ENCODE results near the gene LAMA2.

LAMA2 gene

GRCh38 chr6:129233458-129234134, 350.7 kb downstream of the LAMA2 start:
- DNase-seq, result no peak

- no peak for DNase-seq
Measured at GRCh38 chr6:129235167-129236000, 352.4 kb downstream of the LAMA2 start.

- DNase-seq, result no peak
Measured at GRCh38 chr6:129236001-129236517, 353.1 kb downstream of the LAMA2 start.

- DNase-seq, result no peak
Measured at GRCh38 chr6:129238991-129239390, 356.1 kb downstream of the LAMA2 start.

- DNase-seq, result no peak
Measured at GRCh38 chr6:129239825-129240491, 357.0 kb downstream of the LAMA2 start.

- DNase-seq, result no peak
Measured at GRCh38 chr6:129240492-129240853, 357.5 kb downstream of the LAMA2 start.

GRCh38 chr6:129242546-129242945, 359.6 kb downstream of the LAMA2 start:
- DNase-seq, result no peak

- no peak for DNase-seq
Measured at GRCh38 chr6:129243377-129243776, 360.4 kb downstream of the LAMA2 start.

- no peak for DNase-seq
Measured at GRCh38 chr6:129248946-129249345, 366.0 kb downstream of the LAMA2 start.

- DNase-seq, result peak; percentile 6
Measured at GRCh38 chr6:129251669-129252376, 368.9 kb downstream of the LAMA2 start.

- no peak for DNase-seq
Measured at GRCh38 chr6:129252377-129253071, 369.6 kb downstream of the LAMA2 start.

GRCh38 chr6:129253242-129253641, 370.3 kb downstream of the LAMA2 start:
- no peak for DNase-seq

- no peak for DNase-seq
Measured at GRCh38 chr6:129253727-129254126, 370.8 kb downstream of the LAMA2 start.

- DNase-seq, result no peak
Measured at GRCh38 chr6:129257196-129257595, 374.3 kb downstream of the LAMA2 start.

GRCh38 chr6:129262661-129263060, 379.7 kb downstream of the LAMA2 start:
- DNase-seq, result no peak

GRCh38 chr6:129263176-129263575, 380.2 kb downstream of the LAMA2 start:
- no peak for DNase-seq

GRCh38 chr6:129264480-129265045, 381.6 kb downstream of the LAMA2 start:
- no peak for DNase-seq

- no peak for DNase-seq
Measured at GRCh38 chr6:129267028-129267427, 384.1 kb downstream of the LAMA2 start.

- DNase-seq, result no peak
Measured at GRCh38 chr6:129269076-129269475, 386.1 kb downstream of the LAMA2 start.

- no peak for DNase-seq
Measured at GRCh38 chr6:129269891-129270290, 387.0 kb downstream of the LAMA2 start.

GRCh38 chr6:129270450-129270849, 387.5 kb downstream of the LAMA2 start:
- DNase-seq, result no peak

GRCh38 chr6:129273161-129273560, 390.2 kb downstream of the LAMA2 start:
- no peak for DNase-seq

Measured in NCI-H2107 (cell line).